K562 treated with DMSO at 1 percent for 24 hours (cell line): ENCODE data around the gene SMG1. TPM values are rescaled to one million over a fixed set of nuclear protein-coding genes. Genes with fewer than 3 reads are reported as not detected.

Experiments
- total RNA-seq: library from RNA; unstranded; fragments of 300-600 nt; gene quantifications from 2 replicates; pipeline ENCODE4 v1.2.3, GENCODE V29; 2022; ENCODE audit warnings: low read depth; ENCODE audit not compliant: insufficient read depth

SMG1 gene
- 12.0 and 14.0 TPM in 2 replicates for total RNA-seq

GRCh38 chr16:18925986-18926865, at the start of gene SMG1:
TSS of gene SMG1 (minus strand) at chr16:18926408. CDS start at chr16:18926041, 367 bp downstream.

GRCh38 chr16:18801145-18801972, 124.8 kb downstream of the SMG1 start, which contains the start of gene ARL6IP1:
TSS of gene ARL6IP1 (minus strand) at chr16:18801549. CDS start at chr16:18801466, 83 bp downstream.

GRCh38 chr16:18789850-18790706, 136.1 kb downstream of the SMG1 start, which contains the start of gene RPS15A:
TSS of gene RPS15A (minus strand) at chr16:18790334. CDS start at chr16:18789113, 1,221 bp downstream.

Other genes with a start within 250 kb of the SMG1 start
- gene RPS15A, start 136.1 kb downstream of the SMG1 start, total RNA-seq, result 4,569 and 4,875 TPM in 2 replicates
- 123 and 155 TPM in 2 replicates for gene ARL6IP1, start 124.9 kb downstream of the SMG1 start, total RNA-seq
- gene TMC7, start 57.5 kb upstream of the SMG1 start, total RNA-seq, result 1.5 and 1.8 TPM in 2 replicates
- 13.4 and 15.0 TPM in 2 replicates for gene COQ7, start 141.2 kb upstream of the SMG1 start, total RNA-seq
- 7.3 and 9.5 TPM in 2 replicates for gene ITPRIPL2, start 187.6 kb upstream of the SMG1 start, total RNA-seq
- not detected in 2 replicates for gene SYT17, start 241.8 kb upstream of the SMG1 start, total RNA-seq